Lower lobe of right lung (tissue), 2 donors: Measurements from ENCODE around the gene MICAL3. TPM values are rescaled to one million over a fixed set of nuclear protein-coding genes. Genes with fewer than 3 reads are reported as not detected.
"Not testable (repeated sequence)": the region's sequence is repeated elsewhere in the genome, so short reads cannot be mapped to it uniquely, and the experiment has no call there.

Experiments
- ATAC-seq, 2 donors: fragments of 200-7000 bp; cut with Tn5 transposase; one replicate each; pipeline ENCODE4 v1.9.1; 2020 to 2022; ENCODE audit warnings: mild to moderate bottlenecking in 2 of 2, moderate library complexity in 2 of 2
- DNase-seq: peaks from one replicate; pipeline ENCODE4 v3.0.0-alpha.2; 2020
- H3K27ac ChIP-seq: fragments of 200-600 bp; one replicate; pipeline ENCODE4 v1.8.0; 2022
- H3K27me3 ChIP-seq: fragments of 200-600 bp; one replicate; pipeline ENCODE4 v1.8.0; 2022; ENCODE audit warnings: low read depth
- H3K36me3 ChIP-seq: fragments of 200-600 bp; one replicate; pipeline ENCODE4 v1.8.0; 2022; ENCODE audit warnings: mild to moderate bottlenecking
- H3K4me1 ChIP-seq: fragments of 200-600 bp; one replicate; pipeline ENCODE4 v1.8.0; 2022
- H3K4me3 ChIP-seq: fragments of 200-600 bp; one replicate; pipeline ENCODE4 v1.8.0; 2022; ENCODE audit warnings: mild to moderate bottlenecking
- H3K9me3 ChIP-seq: fragments of 200-600 bp; one replicate; pipeline ENCODE4 v1.8.0; 2022
- CTCF ChIP-seq: fragments of 200-600 bp; IDR thresholded peaks from one replicate; pipeline ENCODE4 v1.8.0; 2022; ENCODE audit warnings: antibody characterized with exemption, mild to moderate bottlenecking
- intact Hi-C: fragments of 100-400 bp; cut with DNase I; formaldehyde crosslinking; loops from one replicate; pipeline ENCODE4 v1.11.0; 2022
- total RNA-seq: library from RNA; stranded (reverse); fragmentation: NEBNext Ultra II Directional; extraction: Animal tissue kit (Norgen Biotek cat#: 25700); gene quantifications from one replicate; pipeline ENCODE4 v1.2.1, GENCODE V29; 2021
- donor health status: DM: no; HTN: yes; CAD: no; lungs with severe emphysema.

MICAL3 gene
- total RNA-seq, 1 donor from 2014 or later: 23.5 TPM

GRCh38 chr22:17880468-17880867, 143.9 kb downstream of the MICAL3 start:
- intact Hi-C loops: no loop called here
- TF ChIP-seq CTCF: no peak
- Histone ChIP-seq H3K4me1 (no peaks in the 10 kb centered on the region), H3K9me3 (no peaks in the 10 kb centered on the region), H3K36me3 (peaks cover 42% of the 10 kb centered on the region), H3K27ac (no peak overlapping the region), H3K27me3 (no peaks in the 10 kb centered on the region), H3K4me3 (no peak overlapping the region)
- DNase-seq (no peak), ATAC-seq (no peak)

- ATAC-seq (no peak), DNase-seq (no peak)
- no peak overlapping the region for H3K4me3 ChIP-seq
- no peaks in the 10 kb centered on the region for H3K9me3 ChIP-seq
- no peaks in the 10 kb centered on the region for H3K4me1 ChIP-seq
- intact Hi-C loops: no loop called here
- H3K27ac ChIP-seq: no peak overlapping the region
- H3K27me3 ChIP-seq: no peaks in the 10 kb centered on the region
- TF ChIP-seq CTCF: no peak
- H3K36me3 ChIP-seq: peaks cover 40% of the 10 kb centered on the region
Observed at GRCh38 chr22:17880020-17880419, 144.3 kb downstream of the MICAL3 start.

GRCh38 chr22:17878941-17879340, 145.4 kb downstream of the MICAL3 start:
- no peak for TF ChIP-seq CTCF
- no peaks in the 10 kb centered on the region for H3K9me3 ChIP-seq
- H3K4me3 ChIP-seq: no peak overlapping the region
- H3K36me3 ChIP-seq: peaks cover 30% of the 10 kb centered on the region
- intact Hi-C loops: no loop called here
- no peak overlapping the region for H3K27ac ChIP-seq
- no peaks in the 10 kb centered on the region for H3K27me3 ChIP-seq
- DNase-seq (no peak), ATAC-seq (no peak)
- no peaks in the 10 kb centered on the region for H3K4me1 ChIP-seq

GRCh38 chr22:17878186-17878694, 146.1 kb downstream of the MICAL3 start:
- Histone ChIP-seq H3K9me3 (no peaks in the 10 kb centered on the region), H3K27ac (no peak overlapping the region), H3K4me1 (no peaks in the 10 kb centered on the region), H3K36me3 (peaks cover 30% of the 10 kb centered on the region), H3K27me3 (no peaks in the 10 kb centered on the region), H3K4me3 (no peak overlapping the region)
- intact Hi-C loops: no loop called here
- ATAC-seq: no peak
- DNase-seq: no peak
- TF ChIP-seq CTCF: no peak

GRCh38 chr22:17876878-17877855, 147.2 kb downstream of the MICAL3 start:
- H3K9me3 ChIP-seq, H3K27ac ChIP-seq, H3K27me3 ChIP-seq, DNase-seq, intact Hi-C loops, ATAC-seq, H3K4me1 ChIP-seq, H3K4me3 ChIP-seq: not testable (repeated sequence)
- peaks cover 35% of the 10 kb centered on the region for H3K36me3 ChIP-seq

GRCh38 chr22:17876306-17876831, 148.0 kb downstream of the MICAL3 start:
- ATAC-seq (peak; percentile 73 to 75), DNase-seq (no peak)
- intact Hi-C loops: no loop called here
- Histone ChIP-seq H3K4me1 (no peaks in the 10 kb centered on the region), H3K27me3 (no peaks in the 10 kb centered on the region), H3K9me3 (no peaks in the 10 kb centered on the region), H3K27ac (no peak overlapping the region), H3K4me3 (no peak overlapping the region), H3K36me3 (peaks cover 43% of the 10 kb centered on the region)
- no peak for TF ChIP-seq CTCF
